SW 1271 (cell line): ENCODE measurements around the gene C9orf78.

ENCODE experiments used
- DNase-seq, 2 experiments: peaks; one replicate each; lab custom pipeline; 2025; lab: John Stamatoyannopoulos, UW

Gene C9orf78

DNA sequence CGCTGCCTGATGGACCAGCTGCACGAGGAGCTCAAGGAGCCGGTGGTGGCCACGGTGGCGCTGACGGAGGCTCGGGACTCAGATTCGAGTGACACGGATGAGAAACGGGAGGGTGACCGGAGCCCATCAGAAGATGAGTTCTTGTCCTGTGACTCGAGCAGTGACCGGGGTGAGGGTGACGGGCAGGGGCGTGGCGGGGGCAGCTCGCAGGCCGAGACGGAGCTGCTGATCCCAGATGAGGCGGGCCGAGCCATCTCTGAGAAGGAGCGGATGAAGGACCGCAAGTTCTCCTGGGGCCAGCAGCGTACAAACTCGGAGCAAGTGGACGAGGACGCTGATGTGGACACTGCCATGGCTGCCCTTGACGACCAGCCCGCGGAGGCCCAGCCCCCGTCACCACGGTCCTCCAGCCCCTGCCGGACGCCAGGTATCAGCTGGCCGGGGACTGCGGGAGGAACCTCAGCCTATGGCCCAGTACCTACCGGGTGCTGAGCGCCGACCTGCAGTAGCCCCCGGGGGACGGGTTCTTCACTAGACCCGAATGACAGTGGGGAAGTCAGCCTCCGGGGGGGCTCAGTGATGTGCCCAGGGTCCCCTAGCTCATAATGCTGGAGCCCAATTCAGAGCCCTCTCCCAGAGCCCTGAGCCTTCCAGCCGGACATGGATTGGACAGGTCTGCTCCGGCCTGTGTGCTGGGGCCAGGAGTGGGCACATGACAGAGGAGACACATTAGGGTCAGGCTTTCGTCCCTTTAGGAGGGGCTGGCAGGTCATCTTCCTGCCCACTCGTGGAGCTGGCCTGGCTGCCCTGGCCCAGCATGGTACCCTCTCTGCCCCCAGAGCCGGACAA lies 33.2 kb upstream of the C9orf78 start:
- no peak for DNase-seq

- DNase-seq: no peak
Measured at GRCh38 chr9:129867136-129868022, 32.3 kb upstream of the C9orf78 start.

DNA sequence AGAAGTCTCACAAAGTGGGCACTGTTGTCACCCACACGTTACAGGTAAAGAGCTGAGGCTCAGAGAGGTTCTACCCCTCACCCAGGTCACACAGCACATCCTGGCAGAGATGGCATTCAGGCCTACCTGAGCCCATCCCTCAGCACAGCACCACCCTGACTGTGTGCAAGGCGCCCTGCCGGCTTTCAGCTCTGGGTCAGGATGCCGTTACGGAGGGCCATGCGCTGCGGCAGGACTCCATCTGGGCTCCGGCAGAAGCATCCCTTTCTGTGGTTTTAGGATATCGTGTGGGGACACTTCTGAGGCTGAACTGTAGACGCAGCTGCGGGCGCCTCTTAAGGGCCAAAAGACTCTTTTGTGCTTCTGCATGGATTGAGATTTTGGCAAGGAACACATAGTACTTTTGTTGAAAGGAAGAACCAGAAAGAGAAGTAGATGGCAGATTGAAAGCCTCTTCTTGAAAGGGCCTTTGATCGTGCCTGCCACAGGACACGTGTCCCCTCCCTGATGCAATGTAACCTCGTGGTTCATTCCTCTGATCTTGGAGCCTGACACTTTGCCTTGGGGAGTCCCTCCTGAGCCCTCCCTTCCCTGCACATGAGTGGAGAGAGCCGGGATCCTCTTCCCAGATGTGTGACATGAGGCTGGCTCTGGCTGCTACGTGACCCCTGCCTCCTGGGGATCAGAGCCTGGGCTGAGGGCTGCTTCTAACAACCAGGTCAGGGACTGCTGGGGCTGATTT lies 31.5 kb upstream of the C9orf78 start:
- DNase-seq: no peak

GRCh38 chr9:129865668-129866320 lies 30.7 kb upstream of the C9orf78 start:
- no peak for DNase-seq

DNA sequence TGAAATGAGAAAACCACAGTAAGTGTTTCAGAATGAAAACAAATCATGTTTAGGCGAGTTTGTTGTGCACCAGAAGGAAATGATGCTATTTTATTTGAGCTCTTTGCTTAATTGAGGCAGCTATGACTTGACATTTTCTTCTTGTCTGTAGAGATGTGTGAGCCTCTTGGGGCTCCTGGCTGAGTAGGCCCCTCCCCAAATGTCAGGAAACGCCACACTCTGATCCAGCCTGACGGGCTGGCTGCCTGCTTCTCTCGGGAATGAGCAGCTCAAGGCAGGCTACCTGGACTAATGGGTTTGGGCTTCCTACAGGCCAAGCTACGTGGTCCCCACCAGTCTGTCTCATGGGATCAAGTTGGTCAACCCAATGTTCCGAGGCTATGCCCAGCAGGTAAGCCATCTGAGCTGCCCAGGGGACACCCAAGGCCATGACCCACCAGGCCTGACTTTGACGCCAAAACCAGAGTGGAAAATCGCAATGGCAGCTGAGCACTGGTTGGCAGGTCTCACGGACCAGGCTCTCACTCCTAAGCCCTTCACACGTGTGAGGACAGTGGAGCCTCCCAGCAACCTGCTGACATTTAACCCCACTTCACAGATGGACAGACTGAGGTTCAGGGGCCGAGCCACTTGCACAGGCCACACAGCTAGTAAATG lies 30.0 kb upstream of the C9orf78 start:
- DNase-seq: no peak

DNA sequence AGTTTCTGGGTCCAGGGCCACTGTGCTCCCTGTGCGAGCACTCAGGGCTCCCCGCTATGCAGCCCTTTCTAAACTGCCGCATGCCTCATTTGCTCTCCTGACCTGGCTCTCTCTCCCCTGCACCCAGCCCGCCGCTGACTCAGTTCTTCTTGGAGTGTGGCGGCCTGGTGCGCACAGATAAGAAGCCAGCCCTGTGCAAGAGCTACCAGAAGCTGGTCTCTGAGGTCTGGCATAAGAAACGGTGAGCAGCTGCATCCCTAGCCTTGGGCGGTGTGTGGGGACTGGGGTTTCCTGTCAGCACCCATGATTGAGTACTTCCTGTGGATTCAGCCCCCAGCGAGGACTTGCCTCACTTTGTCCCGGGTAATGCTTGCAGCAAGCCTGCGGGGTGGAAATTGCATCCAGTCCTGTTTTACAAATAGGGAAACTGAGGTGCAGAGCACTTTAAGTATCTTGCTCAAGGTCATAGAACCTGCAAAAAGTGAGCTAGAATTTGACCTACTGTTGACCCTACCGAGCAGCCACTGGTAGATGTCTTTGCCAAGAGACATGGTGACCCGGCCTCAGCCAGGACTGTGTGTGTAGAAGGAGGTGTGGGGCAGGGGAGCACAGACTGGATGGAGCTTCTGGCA lies 28.1 kb upstream of the C9orf78 start:
- no peak for DNase-seq

DNA sequence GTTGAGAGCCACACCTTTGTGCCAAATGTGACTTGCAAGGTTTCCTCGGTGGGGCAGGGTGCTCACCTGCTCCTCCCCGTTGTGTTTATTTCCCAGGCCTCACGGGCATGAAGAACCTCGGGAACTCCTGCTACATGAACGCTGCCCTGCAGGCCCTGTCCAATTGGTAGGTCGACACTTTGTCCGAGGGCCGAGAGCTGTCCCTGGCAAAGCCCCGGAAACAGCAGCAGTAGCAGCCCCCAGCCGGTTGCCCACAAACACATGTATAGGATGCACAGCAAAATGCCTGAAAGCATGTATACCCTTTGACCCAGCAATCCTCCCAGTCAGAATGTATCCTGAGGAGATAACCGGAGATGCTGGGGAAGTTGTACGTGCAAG lies 26.4 kb upstream of the C9orf78 start:
- DNase-seq: no peak

GRCh38 chr9:129860653-129861446 lies 25.8 kb upstream of the C9orf78 start:
- no peak for DNase-seq

DNA sequence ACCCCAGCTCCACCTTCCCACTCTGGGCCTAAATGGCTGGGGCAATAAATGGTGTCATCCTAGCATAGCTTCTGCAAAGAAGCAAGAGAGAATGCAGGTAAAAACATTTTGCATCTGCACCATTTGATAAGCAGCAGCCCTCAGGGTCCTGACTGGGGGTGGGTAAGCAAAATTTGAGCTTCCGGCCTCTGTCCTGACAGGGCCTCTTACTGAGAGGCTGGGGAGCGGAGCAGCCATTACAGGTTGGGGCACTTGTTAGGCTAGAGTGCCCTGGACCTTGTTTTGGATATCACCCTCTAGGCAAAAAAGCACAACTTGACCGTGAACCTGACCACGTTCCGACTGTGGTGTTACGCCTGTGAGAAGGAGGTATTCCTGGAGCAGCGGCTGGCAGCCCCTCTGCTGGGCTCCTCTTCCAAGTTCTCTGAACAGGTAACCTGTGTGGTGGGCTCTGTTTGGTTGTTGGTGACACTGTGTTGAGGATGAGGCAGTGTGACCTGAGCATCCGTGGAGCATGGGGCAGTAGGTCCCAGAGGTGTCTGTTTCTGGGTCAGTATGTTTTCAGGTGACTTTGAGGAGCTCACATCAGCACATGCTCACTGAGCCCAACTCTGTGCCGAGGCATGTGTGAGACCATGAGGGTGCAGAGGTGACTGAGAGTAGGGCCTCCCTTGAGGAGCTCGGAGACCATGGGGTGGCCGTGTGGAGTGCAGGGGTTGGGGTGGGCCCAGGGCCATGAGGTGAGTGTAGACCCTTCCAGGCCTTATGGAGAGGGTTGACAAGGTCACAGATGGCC lies 23.3 kb upstream of the C9orf78 start:
- no peak for DNase-seq

DNA sequence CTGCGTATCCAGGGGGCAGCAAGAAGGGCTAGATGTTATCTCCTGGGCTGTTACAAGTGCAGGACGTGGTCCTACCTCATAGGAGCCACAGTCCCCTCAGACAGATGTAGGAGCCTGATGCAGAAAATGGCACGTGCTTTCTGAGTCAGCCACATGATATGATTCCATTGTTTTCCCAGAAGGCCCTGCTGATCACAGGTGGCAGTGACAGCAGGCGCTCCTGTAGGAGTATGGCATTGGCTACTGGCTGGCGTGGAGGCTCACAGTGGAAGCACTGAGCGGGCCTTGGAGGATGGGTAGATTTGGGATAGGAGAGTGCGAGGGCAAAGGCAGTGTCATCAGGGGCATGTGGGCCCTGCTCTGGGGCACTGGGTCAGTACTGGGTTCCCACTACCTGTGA lies 22.1 kb upstream of the C9orf78 start:
- DNase-seq: no peak

DNA sequence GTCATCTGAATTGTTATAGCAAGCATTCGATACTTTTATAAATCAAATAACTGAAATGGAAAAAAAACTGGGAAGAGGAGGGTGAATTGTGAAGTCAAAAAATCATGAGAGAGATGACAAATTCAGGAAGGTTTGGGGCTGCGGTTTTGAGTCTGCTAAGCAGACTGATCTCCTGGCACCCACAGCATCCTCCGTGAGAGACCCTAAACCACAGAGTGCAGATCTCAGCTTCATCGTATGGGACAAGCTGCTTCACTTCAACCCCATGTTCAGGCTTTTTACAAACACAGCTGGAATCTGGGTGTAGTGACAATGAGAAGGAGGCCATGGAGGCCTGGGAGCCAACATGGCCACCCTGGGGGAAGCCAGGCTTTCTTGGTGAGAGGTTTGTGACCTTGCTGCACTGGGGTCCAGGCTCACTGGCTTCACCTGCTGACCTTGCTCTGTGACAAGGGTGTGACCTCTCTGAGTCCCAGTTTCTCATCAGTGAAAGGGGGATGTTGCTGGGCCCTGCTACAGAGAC lies 19.6 kb upstream of the C9orf78 start:
- no peak for DNase-seq

GRCh38 chr9:129853614-129854013 lies 18.5 kb upstream of the C9orf78 start:
- no peak for DNase-seq

- no peak for DNase-seq
Measured at GRCh38 chr9:129852579-129852978, 17.5 kb upstream of the C9orf78 start.

DNA sequence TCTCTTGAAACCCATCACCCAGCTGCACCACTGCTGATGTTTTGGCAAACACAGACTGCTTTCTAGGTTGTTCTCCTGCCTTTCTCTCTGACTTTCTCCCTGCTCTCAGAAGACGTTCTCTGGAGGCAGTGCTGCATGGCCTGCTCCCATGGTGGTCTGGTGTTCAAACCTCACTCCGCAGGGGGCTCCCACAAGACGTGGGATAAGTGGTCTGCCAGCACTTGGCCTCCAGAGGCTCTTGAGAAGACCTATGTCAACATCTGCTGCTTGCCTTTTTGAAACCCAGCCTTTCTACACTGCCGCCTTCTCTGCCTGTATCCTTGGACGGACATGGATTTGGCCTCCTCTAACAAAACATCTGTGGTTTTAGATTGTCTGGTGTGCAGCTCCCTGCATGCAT lies 16.7 kb upstream of the C9orf78 start:
- no peak for DNase-seq

DNA sequence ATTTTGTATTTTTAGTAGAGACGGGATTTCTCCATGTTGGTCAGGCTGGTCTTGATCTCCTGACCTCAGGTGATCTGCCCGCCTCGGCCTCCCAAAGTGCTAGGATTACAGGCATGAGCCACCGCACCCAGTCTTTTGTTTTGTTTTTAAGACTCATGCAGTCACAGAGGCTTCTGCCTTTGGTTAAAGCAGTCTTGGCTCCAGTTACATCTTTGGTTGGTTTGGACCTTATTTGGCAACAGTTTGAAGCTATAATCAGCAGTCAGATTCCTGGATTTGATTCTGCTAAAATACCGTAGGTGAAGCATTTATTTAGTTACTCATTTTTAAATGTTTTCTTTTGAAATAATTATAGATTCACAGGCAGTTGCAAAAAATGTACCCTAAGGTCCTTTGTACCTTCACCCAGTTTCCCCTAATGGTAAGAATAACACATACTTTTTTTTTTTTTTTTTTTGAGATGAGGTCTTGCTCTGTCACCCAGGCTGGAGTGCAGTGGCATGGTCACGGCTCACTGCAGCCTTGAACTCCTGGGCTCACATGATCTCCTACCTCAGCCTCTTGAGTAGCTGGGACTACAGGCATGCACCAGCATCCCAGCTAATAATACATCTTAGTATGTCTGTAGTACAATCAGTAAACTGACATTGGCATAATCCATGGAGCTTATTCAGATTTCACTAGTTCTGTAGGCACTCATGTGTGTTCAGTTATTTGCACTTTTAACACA lies 15.9 kb upstream of the C9orf78 start:
- no peak for DNase-seq

DNA sequence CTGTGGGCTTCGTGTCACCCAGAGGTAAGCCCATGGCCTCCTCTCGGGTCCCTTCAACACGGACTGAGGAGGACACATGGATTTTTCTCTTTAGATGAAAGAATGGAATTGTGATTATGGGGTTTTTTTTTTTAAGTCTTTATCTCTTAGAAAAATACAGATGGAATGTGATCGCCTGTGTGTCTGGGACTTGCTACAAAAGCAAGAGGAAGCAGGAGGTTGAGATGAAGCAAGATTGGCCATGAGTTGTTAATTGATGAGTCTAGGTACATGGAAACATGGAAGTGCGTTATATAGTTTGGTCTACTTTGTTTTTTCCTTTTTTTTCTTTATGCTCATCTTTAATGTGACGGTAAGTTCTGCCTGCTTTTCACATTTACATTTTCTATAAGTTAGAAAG lies 14.8 kb upstream of the C9orf78 start:
- no peak for DNase-seq

DNA sequence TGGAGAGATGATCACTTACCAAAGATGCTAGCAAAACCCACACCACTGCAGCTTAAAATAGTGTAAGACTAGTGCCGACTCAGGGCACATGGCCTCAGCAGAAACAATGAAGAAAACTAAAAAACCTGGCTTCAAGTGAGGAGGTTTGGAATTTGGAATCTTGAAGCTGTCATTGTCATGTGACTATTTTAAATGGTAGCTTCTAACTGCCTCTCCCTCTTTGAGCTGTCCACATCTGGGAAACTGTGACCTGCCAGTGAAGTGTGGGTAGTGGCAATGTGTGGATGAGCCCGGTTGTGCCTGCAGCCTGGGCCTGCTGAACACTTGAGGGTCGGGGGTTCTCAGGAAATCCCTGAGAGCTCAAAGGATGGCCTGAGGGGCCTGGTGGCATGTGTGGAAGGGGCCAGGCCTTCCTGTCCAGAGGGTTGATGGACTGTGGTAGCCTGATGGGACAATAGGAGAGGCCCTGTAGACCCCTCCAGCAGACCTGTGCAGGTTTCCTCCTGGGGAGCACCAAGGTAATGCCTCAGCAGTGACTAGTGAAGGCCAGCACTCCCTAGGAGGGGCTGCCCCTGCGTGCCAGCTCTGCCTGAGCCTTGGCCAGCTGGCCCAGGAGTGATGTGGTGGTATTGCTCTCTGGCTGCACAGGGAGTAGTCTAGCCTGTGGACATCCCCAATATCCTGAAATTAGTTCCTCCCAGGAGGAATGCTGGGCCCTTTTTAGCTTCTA lies 13.8 kb upstream of the C9orf78 start:
- DNase-seq: no peak

DNA sequence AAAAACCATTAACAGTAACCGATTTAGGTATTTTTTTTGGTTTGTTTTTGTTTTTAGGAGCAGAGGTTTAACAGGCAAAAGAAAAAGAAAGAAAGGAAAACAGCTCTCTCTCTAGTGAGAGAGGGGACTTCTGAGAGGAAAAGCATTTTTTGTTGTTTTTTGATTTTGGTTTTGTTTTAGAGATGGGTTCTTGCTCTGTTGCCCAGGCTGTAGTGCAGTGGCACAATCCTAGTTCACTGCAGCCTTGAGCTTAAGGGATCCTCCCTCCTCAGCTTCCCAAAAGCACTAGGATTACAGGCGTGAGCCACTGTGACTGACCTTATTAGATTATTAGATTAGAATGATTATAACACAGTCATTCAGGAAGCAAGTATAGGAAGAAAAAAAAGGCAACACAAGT lies 10.3 kb upstream of the C9orf78 start:
- DNase-seq: no peak
